Measurements from ENCODE around the gene C22orf42. TPM values are rescaled to one million over a fixed set of nuclear protein-coding genes. Genes with fewer than 3 reads are reported as not detected.
"Not testable (repeated sequence)": the region's sequence is repeated elsewhere in the genome, so short reads cannot be mapped to it uniquely, and the experiment has no call there.

Gene C22orf42
- total RNA-seq, 3 donors from 2014 or later (not counting 1 experiment from before 2014, with no cell fraction given): not detected

- 84% methylated on average over 11 of the region's 11 CpGs for WGBS (ENCODE audit: insufficient coverage)
- Histone ChIP-seq H3K4me3 (ENCODE audit: low read length) (no peak overlapping the region), H3K36me3 (ENCODE audit: control insufficient read depth, insufficient read depth, low read length) (no peaks in the 10 kb centered on the region), H3K27ac (ENCODE audit: low read length) (no peak overlapping the region), H3K27me3 (ENCODE audit: control insufficient read depth, insufficient read depth, low read length) (peaks cover 3% of the 10 kb centered on the region), H3K9me3 (ENCODE audit: control insufficient read depth, insufficient read depth, low read length) (no peaks in the 10 kb centered on the region), H3K4me1 (ENCODE audit: control insufficient read depth, insufficient read depth, low read length) (no peaks in the 10 kb centered on the region)
- DNase-seq (no peak), ATAC-seq (no peak)
- no peak for TF ChIP-seq CTCF (IDR thresholded peaks at IDR 0.05)
- no peak overlapping the region for H3K4me3 Mint-ChIP-seq
- peaks cover 30 to 32% of the 10 kb centered on the region in 2 donors for H3K27me3 Mint-ChIP-seq (ENCODE audit: low read depth in 2 of 2)
- H3K9me3 Mint-ChIP-seq: no peaks in the 10 kb centered on the region
- no peaks in the 10 kb centered on the region for H3K4me1 Mint-ChIP-seq
- H3K36me3 Mint-ChIP-seq: no peaks in the 10 kb centered on the region
- intact Hi-C loops (cut with micrococcal nuclease): no loop called here
- no peak overlapping the region for H3K27ac Mint-ChIP-seq
These were observed 16.0 kb upstream of the C22orf42 start for GRCh38 chr22:32175115-32175514.

- WGBS (ENCODE audit: insufficient coverage): 93% methylated on average over 6 of the region's 6 CpGs
- no peak for ATAC-seq
These were observed 6.6 kb upstream of the C22orf42 start for GRCh38 chr22:32165681-32166080.

GRCh38 chr22:32164075-32164860, 5.2 kb upstream of the C22orf42 start:
- no peak overlapping the region for H3K27ac Mint-ChIP-seq
- Histone ChIP-seq H3K36me3 (ENCODE audit: control insufficient read depth, insufficient read depth, low read length) (no peaks in the 10 kb centered on the region), H3K4me3 (ENCODE audit: low read length) (no peak overlapping the region), H3K27ac (ENCODE audit: low read length) (no peak overlapping the region), H3K27me3 (ENCODE audit: control insufficient read depth, insufficient read depth, low read length) (no peaks in the 10 kb centered on the region), H3K4me1 (ENCODE audit: control insufficient read depth, insufficient read depth, low read length) (no peaks in the 10 kb centered on the region), H3K9me3 (ENCODE audit: control insufficient read depth, insufficient read depth, low read length) (no peaks in the 10 kb centered on the region)
- intact Hi-C loops (cut with micrococcal nuclease): no loop called here
- no peaks in the 10 kb centered on the region for H3K36me3 Mint-ChIP-seq
- no peak for ATAC-seq
- H3K9me3 Mint-ChIP-seq: no peaks in the 10 kb centered on the region
- WGBS (ENCODE audit: insufficient coverage): 68% methylated on average over 6 of the region's 6 CpGs
- no peak for TF ChIP-seq CTCF (IDR thresholded peaks at IDR 0.05)
- no peak for DNase-seq
- no peaks in the 10 kb centered on the region for H3K4me1 Mint-ChIP-seq
- H3K4me3 Mint-ChIP-seq: no peak overlapping the region
- H3K27me3 Mint-ChIP-seq (ENCODE audit: low read depth in 2 of 2): peaks cover 0 to 15% of the 10 kb centered on the region in 2 donors

More at GRCh38 chr22:32165681-32166080, 6.6 kb upstream of the C22orf42 start:
- Histone ChIP-seq H3K27me3 (ENCODE audit: control insufficient read depth, insufficient read depth, low read length) (no peaks in the 10 kb centered on the region), H3K4me3 (ENCODE audit: low read length) (no peak overlapping the region), H3K9me3 (ENCODE audit: control insufficient read depth, insufficient read depth, low read length) (no peaks in the 10 kb centered on the region), H3K36me3 (ENCODE audit: control insufficient read depth, insufficient read depth, low read length) (no peaks in the 10 kb centered on the region), H3K4me1 (ENCODE audit: control insufficient read depth, insufficient read depth, low read length) (no peaks in the 10 kb centered on the region), H3K27ac (ENCODE audit: low read length) (no peak overlapping the region)
- intact Hi-C loops (cut with micrococcal nuclease): no loop called here
- Mint-ChIP-seq H3K27me3 (ENCODE audit: low read depth in 2 of 2) (peaks cover 0 to 15% of the 10 kb centered on the region in 2 donors), H3K4me1 (no peaks in the 10 kb centered on the region), H3K4me3 (no peak overlapping the region), H3K36me3 (no peaks in the 10 kb centered on the region), H3K27ac (no peak overlapping the region), H3K9me3 (no peaks in the 10 kb centered on the region)
- no peak for TF ChIP-seq CTCF (IDR thresholded peaks at IDR 0.05)
- DNase-seq: no peak

GRCh38 chr22:32160411-32160810, 1.3 kb upstream of the C22orf42 start:
- H3K4me3 ChIP-seq (ENCODE audit: low read length); H3K36me3 ChIP-seq (ENCODE audit: control insufficient read depth, insufficient read depth, low read length); H3K9me3 Mint-ChIP-seq; intact Hi-C loops (cut with micrococcal nuclease); H3K27ac Mint-ChIP-seq; H3K4me1 Mint-ChIP-seq; H3K4me3 Mint-ChIP-seq; H3K9me3 ChIP-seq (ENCODE audit: control insufficient read depth, insufficient read depth, low read length); DNase-seq; H3K4me1 ChIP-seq (ENCODE audit: control insufficient read depth, insufficient read depth, low read length); H3K27ac ChIP-seq (ENCODE audit: low read length); ATAC-seq; H3K27me3 ChIP-seq (ENCODE audit: control insufficient read depth, insufficient read depth, low read length); H3K36me3 Mint-ChIP-seq: not testable (repeated sequence)
- H3K27me3 Mint-ChIP-seq (ENCODE audit: low read depth in 2 of 2): peaks cover 0 to 18% of the 10 kb centered on the region in 2 donors
- 75% methylated on average over 5 of the region's 5 CpGs for whole genome bisulfite sequencing (ENCODE audit: insufficient coverage)

- H3K9me3 ChIP-seq (ENCODE audit: control insufficient read depth, insufficient read depth, low read length); H3K27ac Mint-ChIP-seq; H3K27me3 ChIP-seq (ENCODE audit: control insufficient read depth, insufficient read depth, low read length); H3K27ac ChIP-seq (ENCODE audit: low read length); H3K4me3 ChIP-seq (ENCODE audit: low read length); H3K36me3 Mint-ChIP-seq; H3K4me1 Mint-ChIP-seq; H3K36me3 ChIP-seq (ENCODE audit: control insufficient read depth, insufficient read depth, low read length); ATAC-seq; intact Hi-C loops (cut with micrococcal nuclease); H3K4me1 ChIP-seq (ENCODE audit: control insufficient read depth, insufficient read depth, low read length); H3K9me3 Mint-ChIP-seq; H3K4me3 Mint-ChIP-seq; DNase-seq: not testable (repeated sequence)
- H3K27me3 Mint-ChIP-seq (ENCODE audit: low read depth in 2 of 2): peaks cover 0 to 12% of the 10 kb centered on the region in 2 donors
- 64% methylated on average over 2 of the region's 5 CpGs for WGBS (ENCODE audit: insufficient coverage)
These were observed 1.5 kb downstream of the C22orf42 start for GRCh38 chr22:32157632-32158031.

- H3K27me3 Mint-ChIP-seq (ENCODE audit: low read depth in 2 of 2); H3K4me3 ChIP-seq (ENCODE audit: low read length); H3K4me1 ChIP-seq (ENCODE audit: control insufficient read depth, insufficient read depth, low read length); H3K27ac ChIP-seq (ENCODE audit: low read length); H3K9me3 Mint-ChIP-seq; H3K4me1 Mint-ChIP-seq; H3K27ac Mint-ChIP-seq; intact Hi-C loops (cut with micrococcal nuclease); H3K27me3 ChIP-seq (ENCODE audit: control insufficient read depth, insufficient read depth, low read length); H3K4me3 Mint-ChIP-seq; ATAC-seq; H3K36me3 ChIP-seq (ENCODE audit: control insufficient read depth, insufficient read depth, low read length); H3K9me3 ChIP-seq (ENCODE audit: control insufficient read depth, insufficient read depth, low read length); DNase-seq; H3K36me3 Mint-ChIP-seq: not testable (repeated sequence)
- 87% methylated on average over 4 of the region's 4 CpGs for WGBS (ENCODE audit: insufficient coverage)
These were observed 4.4 kb downstream of the C22orf42 start for GRCh38 chr22:32154727-32155126.

Measured in natural killer cell (primary cell).